HepG2 (cell line): Measurements from ENCODE around the gene YIPF1. TPM values are rescaled to one million over a fixed set of nuclear protein-coding genes. Genes with fewer than 3 reads are reported as not detected.

Experiments used
- FOXO4 ChIP-seq: sonication (generic); formaldehyde crosslinking; conservative IDR thresholded peaks from 2 replicates; pipeline ENCODE4 v1.8.1; 2023; ENCODE audit warnings: missing genetic modification reagents
- JARID2 ChIP-seq: sonication (generic); formaldehyde crosslinking; IDR thresholded peaks from 2 replicates; pipeline ENCODE4 v1.8.1; 2023; ENCODE audit warnings: missing genetic modification reagents, inconsistent platforms; ENCODE audit not compliant: insufficient replicate concordance
- MED13 ChIP-seq: sonication (generic); formaldehyde crosslinking; IDR thresholded peaks from 2 replicates; pipeline ENCODE4 v1.5.0; 2020; ENCODE audit warnings: missing genetic modification reagents
- POGK ChIP-seq: sonication (generic); formaldehyde crosslinking; conservative IDR thresholded peaks from 2 replicates; pipeline ENCODE4 v1.8.0; 2022; ENCODE audit warnings: mild to moderate bottlenecking, moderate library complexity, missing genetic modification reagents
- SP2 ChIP-seq: sonication (generic); formaldehyde crosslinking; IDR thresholded peaks from 2 replicates; pipeline ENCODE4 v1.5.1; 2020; ENCODE audit warnings: mild to moderate bottlenecking, missing genetic modification reagents
- TBP ChIP-seq: sonication (generic); formaldehyde crosslinking; IDR thresholded peaks from 2 replicates; pipeline ENCODE4 v1.5.0; 2020; ENCODE audit warnings: missing genetic modification reagents
- TERF1 ChIP-seq: sonication (generic); formaldehyde crosslinking; IDR thresholded peaks from 2 replicates; pipeline ENCODE4 v1.8.0; 2022; ENCODE audit warnings: mild to moderate bottlenecking, missing genetic modification reagents, moderate library complexity
- THAP7 ChIP-seq: sonication (generic); formaldehyde crosslinking; IDR thresholded peaks from 2 replicates; pipeline ENCODE4 v1.8.1; 2023; ENCODE audit warnings: mild to moderate bottlenecking, missing genetic modification reagents
- ZKSCAN8 ChIP-seq: IDR thresholded peaks from 2 replicates; pipeline ENCODE4 v1.6.1; 2016; ENCODE audit warnings: borderline replicate concordance, missing genetic modification reagents, missing compliant biosample characterization
- ZNF781 ChIP-seq: sonication (generic); formaldehyde crosslinking; IDR thresholded peaks from 2 replicates; pipeline ENCODE4 v1.5.1; 2020; ENCODE audit warnings: borderline replicate concordance, mild to moderate bottlenecking, missing genetic modification reagents; ENCODE audit errors: not compliant biosample characterization
- ZZZ3 ChIP-seq: sonication (generic); formaldehyde crosslinking; IDR thresholded peaks from 2 replicates; pipeline ENCODE4 v1.4.0; 2020; ENCODE audit warnings: missing genetic modification reagents, mild to moderate bottlenecking, borderline replicate concordance
- polyA plus RNA-seq, 8 experiments: library from polyadenylated mRNA; depleted of rRNA in 3 of 8; stranded (reverse) in 7 of 8; unstranded in 1 of 8; fragments of >200 nt; fragmentation: Illumina TruSeq in 4 of 8; extraction: Trizol in 4 of 8; gene quantifications; 2 replicates each; pipeline versions ENCODE4 v1.2.1 to v1.2.3, GENCODE V29; 2011 to 2016; ENCODE audit warnings: low read depth in 4 of 8, missing spikeins in 1 of 8, mixed read lengths in 1 of 8; ENCODE audit not compliant: insufficient read depth in 1 of 8
- total RNA-seq, 5 experiments: library from RNA; depleted of rRNA; stranded (reverse); fragments of >200 nt; fragmentation: Illumina TruSeq; extraction: Trizol; gene quantifications; 2 replicates each; pipeline ENCODE4 v1.2.3, GENCODE V29; 2016; ENCODE audit warnings: low read depth in 1 of 5
- TF ChIP-seq, protein P1 (sequence below): sonication (generic); formaldehyde crosslinking; IDR thresholded peaks from 2 replicates; pipeline ENCODE4 v1.5.0; 2020; ENCODE audit warnings: missing genetic modification reagents
- TF ChIP-seq, protein P2 (sequence below): sonication (generic); formaldehyde crosslinking; conservative IDR thresholded peaks from 2 replicates; pipeline ENCODE4 v1.8.0; 2022; ENCODE audit warnings: missing genetic modification reagents

The YIPF1 gene
- total and polyA plus RNA-seq, 2 of the 13 experiments (the other 11 are each of a cell fraction or from before 2014, with no cell fraction given), result 21.1 to 31.9 TPM

DNA sequence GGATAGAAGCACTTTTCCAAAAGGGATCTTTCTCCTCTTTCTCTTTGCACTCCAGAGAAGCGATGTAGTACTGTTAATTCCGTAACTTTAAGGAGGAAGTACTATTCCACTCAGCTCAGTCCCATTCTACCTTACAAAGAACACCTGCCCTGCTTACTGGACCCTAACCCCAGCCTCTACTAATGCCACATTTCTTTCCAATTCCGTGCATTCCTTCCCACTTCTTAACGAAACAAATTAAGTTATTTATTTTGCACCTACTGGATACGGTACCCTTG, 52.0 kb downstream of the YIPF1 start (continued):
- TF ChIP-seq FOXO4 (no peak), POGK (CRISPR knock-in tag) (no peak), ZKSCAN8 (CRISPR knock-in tag) (peak; percentile 93; the same call in 1 of the 2 replicates), ZNF781 (CRISPR knock-in tag) (no peak), TBP (CRISPR knock-in tag) (no peak), ZZZ3 (CRISPR knock-in tag) (no peak), MED13 (CRISPR knock-in tag) (no peak), THAP7 (CRISPR knock-in tag) (no peak), JARID2 (CRISPR knock-in tag) (no peak), SP2 (no peak), TERF1 (CRISPR knock-in tag) (no peak)
- TF ChIP-seq, protein P1, sequence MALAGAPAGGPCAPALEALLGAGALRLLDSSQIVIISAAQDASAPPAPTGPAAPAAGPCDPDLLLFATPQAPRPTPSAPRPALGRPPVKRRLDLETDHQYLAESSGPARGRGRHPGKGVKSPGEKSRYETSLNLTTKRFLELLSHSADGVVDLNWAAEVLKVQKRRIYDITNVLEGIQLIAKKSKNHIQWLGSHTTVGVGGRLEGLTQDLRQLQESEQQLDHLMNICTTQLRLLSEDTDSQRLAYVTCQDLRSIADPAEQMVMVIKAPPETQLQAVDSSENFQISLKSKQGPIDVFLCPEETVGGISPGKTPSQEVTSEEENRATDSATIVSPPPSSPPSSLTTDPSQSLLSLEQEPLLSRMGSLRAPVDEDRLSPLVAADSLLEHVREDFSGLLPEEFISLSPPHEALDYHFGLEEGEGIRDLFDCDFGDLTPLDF (CRISPR knock-in tag), result no peak
- TF ChIP-seq, protein P2, sequence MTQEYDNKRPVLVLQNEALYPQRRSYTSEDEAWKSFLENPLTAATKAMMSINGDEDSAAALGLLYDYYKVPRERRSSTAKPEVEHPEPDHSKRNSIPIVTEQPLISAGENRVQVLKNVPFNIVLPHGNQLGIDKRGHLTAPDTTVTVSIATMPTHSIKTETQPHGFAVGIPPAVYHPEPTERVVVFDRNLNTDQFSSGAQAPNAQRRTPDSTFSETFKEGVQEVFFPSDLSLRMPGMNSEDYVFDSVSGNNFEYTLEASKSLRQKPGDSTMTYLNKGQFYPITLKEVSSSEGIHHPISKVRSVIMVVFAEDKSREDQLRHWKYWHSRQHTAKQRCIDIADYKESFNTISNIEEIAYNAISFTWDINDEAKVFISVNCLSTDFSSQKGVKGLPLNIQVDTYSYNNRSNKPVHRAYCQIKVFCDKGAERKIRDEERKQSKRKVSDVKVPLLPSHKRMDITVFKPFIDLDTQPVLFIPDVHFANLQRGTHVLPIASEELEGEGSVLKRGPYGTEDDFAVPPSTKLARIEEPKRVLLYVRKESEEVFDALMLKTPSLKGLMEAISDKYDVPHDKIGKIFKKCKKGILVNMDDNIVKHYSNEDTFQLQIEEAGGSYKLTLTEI (CRISPR knock-in tag), result no peak
